Pancreas (tissue), 10 donors: Measurements from ENCODE around the gene PDLIM5. TPM values are rescaled to one million over a fixed set of nuclear protein-coding genes. Genes with fewer than 3 reads are reported as not detected.
A peak's percentile ranks its signal among the peaks of the same experiment; 100 is the strongest.

Experiments used
- ATAC-seq, 4 donors: fragments of 200-7000 bp; cut with Tn5 transposase; one replicate each; pipeline versions ENCODE4 v1.8.0 to v1.9.1; 2020; ENCODE audit warnings: mild to moderate bottlenecking in 4 of 4, moderate library complexity in 4 of 4
- DNase-seq, 6 donors: peaks; one replicate each; pipeline ENCODE4 v3.0.0-alpha.2; 2020
- FAIRE-seq: peaks from 2 replicates; lab custom pipeline; 2012; peaks lifted over from hg19 to GRCh38; lab: Jason Lieb, UNC
- H3K27ac ChIP-seq, 4 donors: fragments of 200-600 bp; sonication (generic); 1 replicate in 3 of 4; 2 replicates in 1 of 4; pipeline versions ENCODE4 v1.5.0 to v1.8.0; 2020
- H3K27me3 ChIP-seq, 4 donors: fragments of 200-600 bp; one replicate each; pipeline ENCODE4 v1.8.0; 2021
- H3K36me3 ChIP-seq, 3 donors: fragments of 200-600 bp; sonication (generic) in 1 of 3; one replicate each; pipeline versions ENCODE4 v1.5.0 to v1.8.0; 2020 to 2021
- H3K4me1 ChIP-seq, 3 donors: fragments of 200-600 bp; one replicate each; pipeline ENCODE4 v1.8.0; 2021
- H3K4me3 ChIP-seq, 4 donors: fragments of 200-600 bp; sonication (generic) in 2 of 4; one replicate each; pipeline versions ENCODE4 v1.5.0 to v1.8.0; 2020 to 2021
- H3K9me3 ChIP-seq, 4 donors: fragments of 200-600 bp; one replicate each; pipeline ENCODE4 v1.8.0; 2021
- WGBS, 2 donors: extraction: QIAGEN DNeasy Blood & Tissue Kit; methylation state at CpG; one replicate each; pipeline ENCODE4 v1.1.7; 2013; 5-methylcytosine and 5-hydroxymethylcytosine counted together
- intact Hi-C, 3 donors: fragments of 100-400 bp; cut with DNase I; formaldehyde crosslinking; loops; one replicate each; pipeline versions ENCODE4 v1.11.1 to v1.14.2; 2022
- polyA plus RNA-seq, 2 donors: library from polyadenylated mRNA; stranded (reverse); fragments of 200-250 nt; gene quantifications; one replicate each; pipeline ENCODE4 v1.2.3, GENCODE V29; 2013
- total RNA-seq, 6 donors: library from RNA; stranded (reverse); fragmentation: NEBNext Ultra II Directional in 4 of 6; extraction: Animal tissue kit (Norgen Biotek cat#: 25700) in 4 of 6; gene quantifications; one replicate each; pipeline versions ENCODE4 v1.2.1 to v1.2.4, GENCODE V29; 2021 to 2023
- TF ChIP-seq, protein P1 (sequence below), 4 donors: fragments of 200-600 bp; sonication (generic) in 3 of 4; IDR thresholded peaks; one replicate each; pipeline versions ENCODE4 v1.5.0 to v1.8.0; 2021; ENCODE audit warnings: antibody characterized with exemption in 4 of 4
- donor health status: healthy with polysubstance abuse.
- donor health status: DM: no; HTN: no; CAD: no; lungs with moderate emphysema.
- donor health status: DM: no; HTN: no; CAD: no.
- donor health status: control.
- donor health status: control.
- donor health status: Bipolar disorder and iron deficiency.
- donor health status: DM: yes; HTN: yes; CAD: no.
- donor health status: DM: no; HTN: no; CAD: no.
- donor health status: DM: no; HTN: no; CAD: no.
- donor health status: DM: yes; HTN: yes; CAD: no.

PDLIM5 gene
- total and polyA plus RNA-seq, 8 donors: 13.2 to 99.0 (median 49.8) TPM

GRCh38 chr4:94595880-94596483, 144.2 kb downstream of the PDLIM5 start:
- ATAC-seq: peak; percentile 84 to 92 (median 90)

DNA sequence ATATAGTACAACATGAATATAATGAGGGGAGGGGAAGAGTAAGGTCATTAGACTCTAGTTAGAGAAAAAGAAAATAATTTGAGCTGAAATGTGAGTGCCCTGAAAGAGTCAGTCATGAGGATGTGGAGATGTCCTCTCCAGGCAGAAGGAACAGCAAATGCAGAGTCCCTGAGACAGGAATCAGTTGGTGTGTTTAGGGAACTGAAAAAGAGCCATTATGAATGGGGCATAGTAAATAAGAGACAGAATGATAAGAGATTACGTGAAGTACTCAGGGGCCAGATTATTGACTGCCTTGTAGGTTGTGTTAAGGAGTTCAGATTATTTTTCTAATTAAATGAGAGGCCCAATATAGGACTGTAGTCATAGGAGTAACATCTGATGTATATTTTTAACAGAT, 147.0 kb downstream of the PDLIM5 start:
- Histone ChIP-seq H3K27me3 (no peaks in the 10 kb centered on the region), H3K36me3 (no peaks in the 10 kb centered on the region), H3K9me3 (no peaks in the 10 kb centered on the region), H3K27ac (no peak overlapping the region), H3K4me3 (no peak overlapping the region), H3K4me1 (peaks cover 0 to 9% (median 7%) of the 10 kb centered on the region in 3 donors)
- TF ChIP-seq, protein P1, sequence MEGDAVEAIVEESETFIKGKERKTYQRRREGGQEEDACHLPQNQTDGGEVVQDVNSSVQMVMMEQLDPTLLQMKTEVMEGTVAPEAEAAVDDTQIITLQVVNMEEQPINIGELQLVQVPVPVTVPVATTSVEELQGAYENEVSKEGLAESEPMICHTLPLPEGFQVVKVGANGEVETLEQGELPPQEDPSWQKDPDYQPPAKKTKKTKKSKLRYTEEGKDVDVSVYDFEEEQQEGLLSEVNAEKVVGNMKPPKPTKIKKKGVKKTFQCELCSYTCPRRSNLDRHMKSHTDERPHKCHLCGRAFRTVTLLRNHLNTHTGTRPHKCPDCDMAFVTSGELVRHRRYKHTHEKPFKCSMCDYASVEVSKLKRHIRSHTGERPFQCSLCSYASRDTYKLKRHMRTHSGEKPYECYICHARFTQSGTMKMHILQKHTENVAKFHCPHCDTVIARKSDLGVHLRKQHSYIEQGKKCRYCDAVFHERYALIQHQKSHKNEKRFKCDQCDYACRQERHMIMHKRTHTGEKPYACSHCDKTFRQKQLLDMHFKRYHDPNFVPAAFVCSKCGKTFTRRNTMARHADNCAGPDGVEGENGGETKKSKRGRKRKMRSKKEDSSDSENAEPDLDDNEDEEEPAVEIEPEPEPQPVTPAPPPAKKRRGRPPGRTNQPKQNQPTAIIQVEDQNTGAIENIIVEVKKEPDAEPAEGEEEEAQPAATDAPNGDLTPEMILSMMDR (IDR thresholded peaks at IDR 0.05): no peak
- WGBS, 2 donors: 55 to 57% methylated on average over 1 of the region's 1 CpG
- ATAC-seq (no peak), FAIRE-seq (no peak), DNase-seq (no peak)
- intact Hi-C loops: loop anchor here in 2 of 3 donors (5.0 kb wide), 1 partner anchor 191 kb away; no protein-coding TSS in a partner anchor

More at GRCh38 chr4:94595880-94596483, 144.2 kb downstream of the PDLIM5 start:
- intact Hi-C loops: loop anchor here in 2 of 3 donors (5.0 kb wide), 1 partner anchor 189 kb away; no protein-coding TSS in a partner anchor
- Histone ChIP-seq H3K9me3 (no peaks in the 10 kb centered on the region), H3K4me1 (peaks cover 0 to 9% (median 7%) of the 10 kb centered on the region in 3 donors), H3K36me3 (no peaks in the 10 kb centered on the region), H3K27ac (no peak overlapping the region), H3K27me3 (no peaks in the 10 kb centered on the region), H3K4me3 (no peak overlapping the region)
- FAIRE-seq (peak; percentile 95), DNase-seq (no peak)
- TF ChIP-seq, protein P1 (IDR thresholded peaks at IDR 0.05): peak in 3 of 4 donors; percentile 26 to 39 (median 37)
- 55 to 57% methylated on average over 5 of the region's 5 CpGs for WGBS, 2 donors

- no peaks in the 10 kb centered on the region for H3K36me3 ChIP-seq
- FAIRE-seq (no peak), DNase-seq (no peak), ATAC-seq (peak in 1 of 4 donors; percentile 17)
- H3K9me3 ChIP-seq: no peaks in the 10 kb centered on the region
- H3K4me1 ChIP-seq: no peaks in the 10 kb centered on the region
- no peak overlapping the region for H3K4me3 ChIP-seq
- TF ChIP-seq, protein P1 (IDR thresholded peaks at IDR 0.05): no peak
- no peak overlapping the region for H3K27ac ChIP-seq
- no peaks in the 10 kb centered on the region for H3K27me3 ChIP-seq
- intact Hi-C loops: no loop called here
- WGBS, 2 donors: 92 to 97% methylated on average over 10 of the region's 10 CpGs
Measured at GRCh38 chr4:94603170-94603747, 151.5 kb downstream of the PDLIM5 start.

DNA sequence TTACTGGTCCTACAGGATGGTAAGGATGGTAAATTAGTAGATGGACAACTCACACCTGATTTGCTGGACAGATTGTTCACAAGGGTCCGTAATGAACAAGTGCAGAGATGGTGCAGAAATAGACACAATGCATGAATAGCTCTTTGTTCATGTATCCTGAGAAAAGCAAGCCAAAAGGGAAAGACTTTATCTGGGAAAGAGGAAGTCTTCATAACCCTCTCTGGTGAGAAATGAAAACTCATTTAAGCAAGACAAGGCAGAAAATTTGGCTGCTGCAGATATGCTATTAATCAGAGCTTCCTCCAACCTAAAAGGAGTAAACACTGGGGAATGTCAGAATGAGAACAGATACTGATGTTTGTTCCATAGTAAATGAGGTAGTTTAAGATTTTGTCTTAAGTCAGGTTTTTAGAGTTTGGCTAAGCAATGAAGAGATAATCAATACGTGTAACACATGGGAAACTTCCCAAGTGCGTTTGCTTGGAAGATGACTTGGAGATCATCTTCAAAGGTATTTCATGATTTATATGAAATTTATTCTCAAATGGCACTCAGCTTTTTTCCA, 153.6 kb downstream of the PDLIM5 start:
- intact Hi-C loops: no loop called here
- DNase-seq (no peak), FAIRE-seq (no peak), ATAC-seq (no peak)
- no peaks in the 10 kb centered on the region for H3K4me1 ChIP-seq
- H3K27ac ChIP-seq: no peak overlapping the region
- no peaks in the 10 kb centered on the region for H3K9me3 ChIP-seq
- 52 to 61% methylated on average over 3 of the region's 3 CpGs for whole genome bisulfite sequencing, 2 donors
- TF ChIP-seq, protein P1 (IDR thresholded peaks at IDR 0.05): no peak
- H3K4me3 ChIP-seq: no peak overlapping the region
- no peaks in the 10 kb centered on the region for H3K27me3 ChIP-seq
- no peaks in the 10 kb centered on the region for H3K36me3 ChIP-seq
